Testis (tissue), 2 donors: ENCODE data around the gene SUN1.

Experiments used
- POLR2A ChIP-seq: fragments of 450-650 bp; IDR thresholded peaks from one replicate; pipeline ENCODE4 v1.6.1; 2017; ENCODE audit warnings: antibody characterized with exemption, mild to moderate bottlenecking, moderate library complexity
- TF ChIP-seq, protein P1 (sequence below), 3 experiments: fragments of 450-650 bp in 2 of 3; fragments of 200-600 bp in 1 of 3; sonication (generic) in 1 of 3; IDR thresholded peaks; one replicate each; pipeline ENCODE4 v1.5.1; 2016 to 2019; ENCODE audit warnings: antibody characterized with exemption in 3 of 3, mild to moderate bottlenecking in 2 of 3, moderate library complexity in 1 of 3

DNA sequence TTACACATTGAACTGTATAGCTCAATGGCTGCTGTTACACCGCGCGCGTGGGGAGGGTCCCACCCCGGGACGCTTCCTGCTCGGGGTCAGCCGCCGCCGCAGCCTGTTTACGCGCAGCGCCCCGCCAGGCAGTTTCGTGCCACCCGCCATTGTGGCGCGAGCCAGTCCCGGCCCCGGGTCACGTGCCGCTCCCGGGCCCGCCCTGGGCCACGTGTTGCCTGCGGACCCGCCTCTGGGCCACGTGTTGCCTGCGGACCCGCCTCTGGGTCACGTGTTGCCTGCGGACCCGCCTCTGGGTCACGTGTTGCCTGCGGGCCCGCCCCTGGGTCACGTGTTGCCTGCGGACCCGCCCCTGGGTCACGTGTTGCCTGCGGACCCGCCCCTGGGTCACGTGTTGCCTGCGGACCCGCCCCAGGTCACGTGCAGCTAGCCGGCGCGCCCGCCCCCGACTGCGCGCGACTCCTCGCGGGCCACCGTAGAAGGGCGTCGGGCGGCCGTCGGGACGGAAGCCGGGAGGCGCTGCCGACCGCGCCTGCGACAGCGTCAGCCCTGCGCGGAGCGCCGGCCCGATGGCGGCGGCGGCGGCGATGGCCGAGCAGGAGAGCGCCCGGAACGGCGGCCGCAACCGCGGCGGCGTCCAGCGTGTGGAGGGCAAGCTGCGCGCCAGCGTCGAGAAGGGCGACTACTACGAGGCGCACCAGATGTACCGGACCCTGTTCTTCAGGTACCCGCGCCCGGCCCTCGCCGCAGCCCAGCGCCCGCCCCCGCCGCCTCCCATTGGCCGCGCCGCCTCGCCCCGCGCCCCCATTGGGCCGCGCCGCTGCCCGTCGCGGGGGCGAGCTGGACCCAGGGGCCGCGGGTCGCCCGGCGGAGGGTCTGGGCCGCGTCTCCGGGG is 44.0 kb downstream of the SUN1 start, which contains the start of gene GET4:
- TF ChIP-seq POLR2A, result peak; percentile 60
- TF ChIP-seq, protein P1, sequence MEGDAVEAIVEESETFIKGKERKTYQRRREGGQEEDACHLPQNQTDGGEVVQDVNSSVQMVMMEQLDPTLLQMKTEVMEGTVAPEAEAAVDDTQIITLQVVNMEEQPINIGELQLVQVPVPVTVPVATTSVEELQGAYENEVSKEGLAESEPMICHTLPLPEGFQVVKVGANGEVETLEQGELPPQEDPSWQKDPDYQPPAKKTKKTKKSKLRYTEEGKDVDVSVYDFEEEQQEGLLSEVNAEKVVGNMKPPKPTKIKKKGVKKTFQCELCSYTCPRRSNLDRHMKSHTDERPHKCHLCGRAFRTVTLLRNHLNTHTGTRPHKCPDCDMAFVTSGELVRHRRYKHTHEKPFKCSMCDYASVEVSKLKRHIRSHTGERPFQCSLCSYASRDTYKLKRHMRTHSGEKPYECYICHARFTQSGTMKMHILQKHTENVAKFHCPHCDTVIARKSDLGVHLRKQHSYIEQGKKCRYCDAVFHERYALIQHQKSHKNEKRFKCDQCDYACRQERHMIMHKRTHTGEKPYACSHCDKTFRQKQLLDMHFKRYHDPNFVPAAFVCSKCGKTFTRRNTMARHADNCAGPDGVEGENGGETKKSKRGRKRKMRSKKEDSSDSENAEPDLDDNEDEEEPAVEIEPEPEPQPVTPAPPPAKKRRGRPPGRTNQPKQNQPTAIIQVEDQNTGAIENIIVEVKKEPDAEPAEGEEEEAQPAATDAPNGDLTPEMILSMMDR (IDR thresholded peaks at IDR 0.05), result peak in 2 of 3 experiments; percentile 10 to 61
